K562 (cell line): Measurements from ENCODE around the gene MCC. TPM values are rescaled to one million over a fixed set of nuclear protein-coding genes. Genes with fewer than 3 reads are reported as not detected.

Source experiments
- ATF1 ChIP-seq, 2 experiments: fragments of 450-650 bp in 1 of 2; IDR thresholded peaks; 2 replicates each; pipeline ENCODE4 v1.6.1; 2016; ENCODE audit warnings: missing compliant biosample characterization in 1 of 2, missing genetic modification characterization in 1 of 2
- BACH1 ChIP-seq: fragments of 200-800 bp; sonication (Bioruptor generic); IDR thresholded peaks from 2 replicates; pipeline ENCODE4 v1.6.1; 2016; ENCODE audit warnings: missing genetic modification characterization, missing compliant biosample characterization
- ELK1 ChIP-seq: sonication (generic); formaldehyde crosslinking; IDR thresholded peaks from 2 replicates; pipeline ENCODE4 v1.8.1; 2022; ENCODE audit warnings: missing genetic modification reagents
- ESRRA ChIP-seq: fragments of 450-650 bp; IDR thresholded peaks from 2 replicates; pipeline ENCODE4 v1.6.1; 2014; ENCODE audit warnings: low read depth, mild to moderate bottlenecking, moderate library complexity, borderline replicate concordance
- FOXO4 ChIP-seq: fragments of 450-650 bp; formaldehyde crosslinking; IDR thresholded peaks from 2 replicates; pipeline ENCODE4 v1.4.0; 2020; ENCODE audit warnings: mild to moderate bottlenecking, moderate library complexity
- HLTF ChIP-seq: fragments of 450-650 bp; IDR thresholded peaks from 2 replicates; pipeline ENCODE4 v1.6.1; 2016
- KAT2B ChIP-seq: IDR thresholded peaks from one replicate; pipeline ENCODE4 v1.6.1; 2012; ENCODE audit warnings: low read depth, mild to moderate bottlenecking, control low read depth, inconsistent platforms, low read length, moderate library complexity
- MED1 ChIP-seq: sonication (generic); formaldehyde crosslinking; IDR thresholded peaks from 2 replicates; pipeline ENCODE4 v1.8.1; 2023; ENCODE audit warnings: missing genetic modification reagents, borderline replicate concordance
- MLLT1 ChIP-seq, 2 experiments: fragments of 450-650 bp; IDR thresholded peaks; 2 replicates each; pipeline ENCODE4 v1.6.1; 2016
- MTA1 ChIP-seq: fragments of 450-650 bp; IDR thresholded peaks from 2 replicates; pipeline ENCODE4 v1.6.1; 2017; ENCODE audit warnings: borderline replicate concordance
- POLR2AphosphoS2 ChIP-seq: IDR thresholded peaks from 2 replicates; pipeline ENCODE4 v1.6.1; 2012; ENCODE audit warnings: low read length, improper control_type of control experiment
- POLR2H ChIP-seq: IDR thresholded peaks from 2 replicates; pipeline ENCODE4 v1.6.1; 2016; ENCODE audit warnings: missing genetic modification characterization, low read depth, mild to moderate bottlenecking, control low read depth, missing compliant biosample characterization, moderate library complexity
- RAD21 ChIP-seq, 2 experiments: fragments of 250-450 bp in 1 of 2; fragments of 450-650 bp in 1 of 2; sonication (Bioruptor Pico) in 1 of 2; formaldehyde crosslinking in 1 of 2; IDR thresholded peaks in 1 of 2; conservative IDR thresholded peaks in 1 of 2; 2 replicates each; pipeline versions ENCODE4 v1.4.0 to v1.8.0; 2020 to 2022; ENCODE audit warnings: mild to moderate bottlenecking in 2 of 2, moderate library complexity in 1 of 2
- RFX5 ChIP-seq: IDR thresholded peaks from 2 replicates; pipeline ENCODE4 v1.6.1; 2011; ENCODE audit warnings: low read depth, mild to moderate bottlenecking, improper control_type of control experiment, low read length
- SMARCA5 ChIP-seq: fragments of 450-650 bp; IDR thresholded peaks from 2 replicates; pipeline ENCODE4 v1.6.1; 2016
- SREBF2 ChIP-seq: sonication (generic); formaldehyde crosslinking; IDR thresholded peaks from 2 replicates; pipeline ENCODE4 v1.4.0; 2020; ENCODE audit warnings: mild to moderate bottlenecking, missing genetic modification reagents
- USF2 ChIP-seq: sonication (generic); formaldehyde crosslinking; IDR thresholded peaks from 2 replicates; pipeline ENCODE4 v1.5.0; 2020; ENCODE audit warnings: missing genetic modification reagents
- ZBTB7A ChIP-seq: IDR thresholded peaks from 2 replicates; pipeline ENCODE4 v1.6.1; 2011; ENCODE audit warnings: low read depth, mild to moderate bottlenecking, low read length, moderate library complexity, borderline replicate concordance; ENCODE audit not compliant: control insufficient read depth
- ZC3H11A ChIP-seq: IDR thresholded peaks from 2 replicates; pipeline ENCODE4 v1.6.1; 2012; ENCODE audit warnings: low read depth, low read length, improper control_type of control experiment
- ZFX ChIP-seq: sonication (generic); formaldehyde crosslinking; IDR thresholded peaks from 2 replicates; pipeline ENCODE4 v1.8.0; 2022; ENCODE audit warnings: mild to moderate bottlenecking, missing genetic modification reagents, moderate library complexity
- ZNF23 ChIP-seq: fragments of 250-450 bp; sonication (Bioruptor Pico); IDR thresholded peaks from 2 replicates; pipeline ENCODE4 v1.4.0; 2020; ENCODE audit warnings: mild to moderate bottlenecking
- ZNF3 ChIP-seq: fragments of 250-450 bp; sonication (Bioruptor Pico); IDR thresholded peaks from 2 replicates; pipeline ENCODE4 v1.5.0; 2021; ENCODE audit warnings: mild to moderate bottlenecking, moderate library complexity
- ZNF398 ChIP-seq: fragments of 250-450 bp; sonication (Bioruptor Pico); IDR thresholded peaks from 2 replicates; pipeline ENCODE4 v1.8.0; 2021; ENCODE audit warnings: moderate library complexity, mild to moderate bottlenecking, inconsistent platforms
- polyA plus RNA-seq, 8 experiments: library from polyadenylated mRNA; depleted of rRNA in 4 of 8; stranded (reverse) in 5 of 8; unstranded in 3 of 8; fragments of >200 nt; fragmentation: Nextera tagmentation in 2 of 8; fragmentation: Illumina TruSeq in 1 of 8; extraction: Ambion mirVana in 2 of 8; extraction: Trizol in 1 of 8; gene quantifications; 2 replicates each; pipeline versions ENCODE4 v1.2.1 to v1.2.3, GENCODE V29; 2011 to 2014; ENCODE audit warnings: inconsistent platforms in 1 of 8, missing spikeins in 1 of 8
- total RNA-seq, 7 experiments: library from RNA; depleted of rRNA in 6 of 7; stranded (reverse); fragments of >200 nt in 6 of 7; fragmentation: Illumina TruSeq in 2 of 7; extraction: Trizol in 2 of 7; gene quantifications; 2 replicates each; pipeline versions ENCODE4 v1.2.1 to v1.2.3, GENCODE V29; 2011 to 2021; ENCODE audit warnings: low replicate concordance in 1 of 7

The MCC gene
- total and polyA plus RNA-seq, 9 of the 15 experiments (the other 6 are each of a cell fraction or from before 2014, with no cell fraction given) = 0.04 to 0.24 (median 0.06) TPM; not detected in 1

GRCh38 chr5:113047234-113047633, 441.0 kb downstream of the MCC start (continued):
- 0 out of 2 replicates have a peak, but pooled peaks have one; percentile 12 for TF ChIP-seq USF2
- TF ChIP-seq POLR2H = no peak
- TF ChIP-seq HLTF = no peak
- TF ChIP-seq ZNF3 (CRISPR knock-in tag) = no peak
- TF ChIP-seq ZC3H11A = no peak
- no peak for TF ChIP-seq ESRRA
- TF ChIP-seq MTA1 = no peak
- TF ChIP-seq BACH1 = no peak
- TF ChIP-seq ZBTB7A = peak; percentile 21; the same call in 1 of the 2 replicates
- TF ChIP-seq ZNF398 (CRISPR knock-in tag) = no peak
- TF ChIP-seq MED1 (CRISPR knock-in tag) = no peak
- no peak for TF ChIP-seq ZFX (CRISPR knock-in tag)
- no peak for TF ChIP-seq RAD21 (CRISPR knock-in tag; conservative IDR thresholded peaks at IDR 0.05 in 1 of 2, IDR thresholded peaks at IDR 0.05 in 1 of 2)
- no peak for TF ChIP-seq ELK1 (CRISPR knock-in tag)
- no peak for TF ChIP-seq SMARCA5
- TF ChIP-seq ZNF23 (CRISPR knock-in tag) = no peak
- no peak for TF ChIP-seq RFX5
- no peak for TF ChIP-seq ATF1 (CRISPR knock-in tag; IDR thresholded peaks at IDR 0.05)
- TF ChIP-seq ATF1 (tag; IDR thresholded peaks at IDR 0.05) = 0 out of 2 replicates have a peak, but pooled peaks have one; percentile 2
- no peak for TF ChIP-seq MLLT1 (IDR thresholded peaks at IDR 0.05)
- no peak for TF ChIP-seq SREBF2 (CRISPR knock-in tag)
- no peak for TF ChIP-seq FOXO4 (CRISPR knock-in tag)
- TF ChIP-seq POLR2AphosphoS2 = no peak
- no peak for TF ChIP-seq KAT2B
